ENCODE results near the gene UBALD2. TPM values are rescaled to one million over a fixed set of nuclear protein-coding genes. Genes with fewer than 3 reads are reported as not detected.

The UBALD2 gene
- polyA plus RNA-seq, 1 of the 3 experiments (the other 2 are of a cell fraction): 27.0 TPM

GRCh38 chr17:76240461-76241203 is 24.5 kb upstream of the UBALD2 start, which contains the start of gene RNF157 (continued):
- TF ChIP-seq REST (IDR thresholded peaks at IDR 0.05; ENCODE audit: low read depth, low read length) (no peak), PBX3 (IDR thresholded peaks at IDR 0.05) (no peak), TAF1 (IDR thresholded peaks at IDR 0.05; ENCODE audit: borderline replicate concordance, low read depth, low read length) (peak; percentile 83; the same call in 1 of the 2 replicates), ZBTB33 (IDR thresholded peaks at IDR 0.05; ENCODE audit: borderline replicate concordance, low read depth) (no peak), USF1 (IDR thresholded peaks at IDR 0.05; ENCODE audit: borderline replicate concordance, low read depth) (no peak), EP300 (IDR thresholded peaks at IDR 0.05; ENCODE audit: borderline replicate concordance in 1 of 2, low read depth in 1 of 2, low read length in 1 of 2) (no peak), TEAD4 (IDR thresholded peaks at IDR 0.05; ENCODE audit: borderline replicate concordance, insufficient read depth) (no peak), EZH2phosphoT487 (IDR thresholded peaks at IDR 0.05; ENCODE audit: borderline replicate concordance, low read depth) (no peak), ELF1 (IDR thresholded peaks at IDR 0.05) (no peak), FOXM1 (IDR thresholded peaks at IDR 0.05; ENCODE audit: low read depth) (no peak), NFIC (IDR thresholded peaks at IDR 0.05; ENCODE audit: borderline replicate concordance) (no peak), MXI1 (IDR thresholded peaks at IDR 0.05; ENCODE audit: low read depth, low read length) (no peak; the same call in none of the 2 replicates)
